WTC11 (cell line): ENCODE results near the gene SURF2. TPM values are rescaled to one million over a fixed set of nuclear protein-coding genes. Genes with fewer than 3 reads are reported as not detected.

Source experiments
- CREB1 ChIP-seq: sonication (generic); formaldehyde crosslinking; IDR thresholded peaks from 2 replicates; pipeline ENCODE4 v1.8.0; 2023; ENCODE audit warnings: mild to moderate bottlenecking, missing genetic modification reagents
- FOXJ3 ChIP-seq: sonication (generic); formaldehyde crosslinking; IDR thresholded peaks from 2 replicates; pipeline ENCODE4 v1.9.0; 2021; ENCODE audit warnings: missing genetic modification reagents, mild to moderate bottlenecking, borderline replicate concordance
- GRHL2 ChIP-seq: fragments of 250-450 bp; sonication (Bioruptor Pico); IDR thresholded peaks from 2 replicates; pipeline ENCODE4 v1.8.0; 2022; ENCODE audit warnings: mild to moderate bottlenecking, moderate library complexity; ENCODE audit not compliant: insufficient replicate concordance, severe bottlenecking
- JAZF1 ChIP-seq: fragments of 250-450 bp; sonication (Bioruptor Pico); IDR thresholded peaks from 2 replicates; pipeline ENCODE4 v1.9.0; 2021; ENCODE audit warnings: moderate library complexity, mild to moderate bottlenecking, inconsistent platforms
- MXD4 ChIP-seq: fragments of 250-450 bp; sonication (Bioruptor Pico); IDR thresholded peaks from 2 replicates; pipeline ENCODE4 v1.8.0; 2021; ENCODE audit warnings: mild to moderate bottlenecking, moderate library complexity, borderline replicate concordance
- NFE2L1 ChIP-seq: sonication (generic); formaldehyde crosslinking; IDR thresholded peaks from 2 replicates; pipeline ENCODE4 v1.8.1; 2023; ENCODE audit warnings: missing genetic modification reagents
- NR1H2 ChIP-seq: sonication (generic); formaldehyde crosslinking; IDR thresholded peaks from 2 replicates; pipeline ENCODE4 v1.9.0; 2021; ENCODE audit warnings: mild to moderate bottlenecking, moderate library complexity, missing genetic modification reagents
- NR2C2 ChIP-seq: sonication (generic); formaldehyde crosslinking; IDR thresholded peaks from 2 replicates; pipeline ENCODE4 v1.8.0; 2022; ENCODE audit warnings: mild to moderate bottlenecking, missing genetic modification reagents
- OVOL2 ChIP-seq: fragments of 250-450 bp; sonication (Bioruptor Pico); IDR thresholded peaks from 2 replicates; pipeline ENCODE4 v1.9.0; 2021; ENCODE audit warnings: mild to moderate bottlenecking, borderline replicate concordance
- RELA ChIP-seq: sonication (generic); formaldehyde crosslinking; IDR thresholded peaks from 2 replicates; pipeline ENCODE4 v1.8.1; 2022; ENCODE audit warnings: missing genetic modification reagents, mild to moderate bottlenecking, borderline replicate concordance
- SMAD4 ChIP-seq: sonication (generic); formaldehyde crosslinking; IDR thresholded peaks from 2 replicates; pipeline ENCODE4 v1.8.0; 2022; ENCODE audit warnings: mild to moderate bottlenecking, missing genetic modification reagents
- SOX15 ChIP-seq: fragments of 250-450 bp; sonication (Bioruptor Pico); IDR thresholded peaks from 2 replicates; pipeline ENCODE4 v1.9.0; 2021; ENCODE audit warnings: mild to moderate bottlenecking
- ZNF263 ChIP-seq: sonication (generic); formaldehyde crosslinking; IDR thresholded peaks from 2 replicates; pipeline ENCODE4 v1.8.1; 2022; ENCODE audit warnings: low read depth, mild to moderate bottlenecking, moderate library complexity, missing genetic modification reagents
- total RNA-seq: library from RNA; stranded (reverse); gene quantifications from 3 replicates; pipeline ENCODE4 v1.2.3, GENCODE V29; 2021
- TF ChIP-seq, protein P1 (sequence below): sonication (generic); formaldehyde crosslinking; IDR thresholded peaks from 2 replicates; pipeline ENCODE4 v1.8.1; 2022; ENCODE audit warnings: missing genetic modification reagents, borderline replicate concordance
- TF ChIP-seq, protein P2 (sequence below): fragments of 250-450 bp; sonication (Bioruptor Pico); IDR thresholded peaks from 2 replicates; pipeline ENCODE4 v1.9.0; 2021; ENCODE audit warnings: mild to moderate bottlenecking
- TF ChIP-seq, protein P3 (sequence below): sonication (generic); formaldehyde crosslinking; IDR thresholded peaks from 2 replicates; pipeline ENCODE4 v1.8.1; 2023; ENCODE audit warnings: mild to moderate bottlenecking, missing genetic modification reagents, borderline replicate concordance
- TF ChIP-seq, protein P4 (sequence below): sonication (generic); formaldehyde crosslinking; IDR thresholded peaks from 2 replicates; pipeline ENCODE4 v1.8.1; 2022; ENCODE audit warnings: low read depth, mild to moderate bottlenecking, moderate library complexity, missing genetic modification reagents, borderline replicate concordance
- TF ChIP-seq, protein P5 (sequence below): sonication (generic); formaldehyde crosslinking; IDR thresholded peaks from 2 replicates; pipeline ENCODE4 v1.8.0; 2022; ENCODE audit warnings: mild to moderate bottlenecking, missing genetic modification reagents
- TF ChIP-seq, protein P6 (sequence below): sonication (generic); formaldehyde crosslinking; IDR thresholded peaks from 2 replicates; pipeline ENCODE4 v1.8.1; 2022; ENCODE audit warnings: low read depth, missing genetic modification reagents, borderline replicate concordance
- TF ChIP-seq, protein P7 (sequence below): sonication (generic); formaldehyde crosslinking; IDR thresholded peaks from 2 replicates; pipeline ENCODE4 v1.8.0; 2023; ENCODE audit warnings: missing genetic modification reagents
- TF ChIP-seq, protein P8 (sequence below): sonication (generic); formaldehyde crosslinking; IDR thresholded peaks from 2 replicates; pipeline ENCODE4 v1.8.0; 2022; ENCODE audit warnings: mild to moderate bottlenecking, missing genetic modification reagents
- TF ChIP-seq, protein P9 (sequence below): fragments of 250-450 bp; sonication (Bioruptor Pico); IDR thresholded peaks from 2 replicates; pipeline ENCODE4 v2.1.2; 2022; ENCODE audit warnings: mild to moderate bottlenecking, moderate library complexity
- TF ChIP-seq, protein P10 (sequence below): sonication (generic); formaldehyde crosslinking; IDR thresholded peaks from 2 replicates; pipeline ENCODE4 v1.8.1; 2023; ENCODE audit warnings: mild to moderate bottlenecking, missing genetic modification reagents

Gene SURF2
- total RNA-seq, 1 experiment from 2014 or later: 33.3 TPM

DNA sequence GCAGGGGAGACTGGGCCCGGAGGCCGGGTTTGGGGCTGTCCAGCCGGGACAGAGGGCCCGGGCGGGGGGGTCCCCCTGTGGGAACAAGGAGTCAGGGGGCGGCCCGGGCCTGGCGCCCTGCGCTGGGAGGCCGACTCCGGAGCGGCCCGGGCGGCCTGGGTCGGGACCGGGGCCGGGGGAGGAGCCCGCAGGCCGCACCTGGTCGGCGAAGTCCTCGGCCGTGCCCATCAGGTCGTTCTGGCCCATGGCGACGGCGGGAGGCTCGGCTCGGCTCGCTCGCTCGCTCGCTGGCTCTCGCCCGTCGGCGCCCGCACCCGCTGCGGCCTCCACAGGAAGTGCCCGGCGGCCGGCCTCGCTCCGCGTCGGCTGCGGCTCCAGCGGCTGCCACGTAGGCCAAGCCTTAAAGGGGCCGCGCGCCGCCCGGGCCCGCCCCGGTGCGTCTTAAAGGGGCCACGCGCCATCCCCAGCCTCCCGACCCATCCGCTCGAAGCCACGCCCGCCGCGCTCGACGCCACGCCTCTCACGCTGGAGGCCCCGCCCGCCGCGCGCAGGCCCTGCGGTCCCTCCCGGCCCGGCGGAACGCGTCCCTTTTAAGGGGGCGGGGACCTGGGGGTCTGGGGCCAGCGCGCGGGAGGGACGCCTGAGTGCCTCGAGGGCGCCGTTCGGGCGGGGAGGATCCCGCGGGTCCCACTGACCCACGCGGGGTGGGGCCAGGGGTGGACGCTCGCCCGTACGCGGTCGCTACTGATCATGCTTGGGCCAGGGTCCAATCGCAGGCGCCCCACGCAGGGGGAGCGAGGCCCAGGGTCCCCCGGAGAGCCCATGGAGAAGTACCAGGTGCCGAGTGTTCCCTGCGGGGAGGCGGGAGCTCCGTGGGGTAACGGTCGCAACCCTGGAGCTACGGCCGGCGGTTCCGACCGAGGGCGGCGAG lies 19.6 kb downstream of the SURF2 start, which contains the start of the genes STKLD1 and SURF4 (continued):
- TF ChIP-seq, protein P1, sequence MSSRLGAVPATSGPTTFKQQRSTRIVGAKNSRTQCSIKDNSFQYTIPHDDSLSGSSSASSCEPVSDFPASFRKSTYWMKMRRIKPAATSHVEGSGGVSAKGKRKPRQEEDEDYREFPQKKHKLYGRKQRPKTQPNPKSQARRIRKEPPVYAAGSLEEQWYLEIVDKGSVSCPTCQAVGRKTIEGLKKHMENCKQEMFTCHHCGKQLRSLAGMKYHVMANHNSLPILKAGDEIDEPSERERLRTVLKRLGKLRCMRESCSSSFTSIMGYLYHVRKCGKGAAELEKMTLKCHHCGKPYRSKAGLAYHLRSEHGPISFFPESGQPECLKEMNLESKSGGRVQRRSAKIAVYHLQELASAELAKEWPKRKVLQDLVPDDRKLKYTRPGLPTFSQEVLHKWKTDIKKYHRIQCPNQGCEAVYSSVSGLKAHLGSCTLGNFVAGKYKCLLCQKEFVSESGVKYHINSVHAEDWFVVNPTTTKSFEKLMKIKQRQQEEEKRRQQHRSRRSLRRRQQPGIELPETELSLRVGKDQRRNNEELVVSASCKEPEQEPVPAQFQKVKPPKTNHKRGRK (CRISPR knock-in tag): no peak
- TF ChIP-seq, protein P2, sequence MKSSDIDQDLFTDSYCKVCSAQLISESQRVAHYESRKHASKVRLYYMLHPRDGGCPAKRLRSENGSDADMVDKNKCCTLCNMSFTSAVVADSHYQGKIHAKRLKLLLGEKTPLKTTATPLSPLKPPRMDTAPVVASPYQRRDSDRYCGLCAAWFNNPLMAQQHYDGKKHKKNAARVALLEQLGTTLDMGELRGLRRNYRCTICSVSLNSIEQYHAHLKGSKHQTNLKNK (CRISPR knock-in tag): no peak
- TF ChIP-seq, protein P3, sequence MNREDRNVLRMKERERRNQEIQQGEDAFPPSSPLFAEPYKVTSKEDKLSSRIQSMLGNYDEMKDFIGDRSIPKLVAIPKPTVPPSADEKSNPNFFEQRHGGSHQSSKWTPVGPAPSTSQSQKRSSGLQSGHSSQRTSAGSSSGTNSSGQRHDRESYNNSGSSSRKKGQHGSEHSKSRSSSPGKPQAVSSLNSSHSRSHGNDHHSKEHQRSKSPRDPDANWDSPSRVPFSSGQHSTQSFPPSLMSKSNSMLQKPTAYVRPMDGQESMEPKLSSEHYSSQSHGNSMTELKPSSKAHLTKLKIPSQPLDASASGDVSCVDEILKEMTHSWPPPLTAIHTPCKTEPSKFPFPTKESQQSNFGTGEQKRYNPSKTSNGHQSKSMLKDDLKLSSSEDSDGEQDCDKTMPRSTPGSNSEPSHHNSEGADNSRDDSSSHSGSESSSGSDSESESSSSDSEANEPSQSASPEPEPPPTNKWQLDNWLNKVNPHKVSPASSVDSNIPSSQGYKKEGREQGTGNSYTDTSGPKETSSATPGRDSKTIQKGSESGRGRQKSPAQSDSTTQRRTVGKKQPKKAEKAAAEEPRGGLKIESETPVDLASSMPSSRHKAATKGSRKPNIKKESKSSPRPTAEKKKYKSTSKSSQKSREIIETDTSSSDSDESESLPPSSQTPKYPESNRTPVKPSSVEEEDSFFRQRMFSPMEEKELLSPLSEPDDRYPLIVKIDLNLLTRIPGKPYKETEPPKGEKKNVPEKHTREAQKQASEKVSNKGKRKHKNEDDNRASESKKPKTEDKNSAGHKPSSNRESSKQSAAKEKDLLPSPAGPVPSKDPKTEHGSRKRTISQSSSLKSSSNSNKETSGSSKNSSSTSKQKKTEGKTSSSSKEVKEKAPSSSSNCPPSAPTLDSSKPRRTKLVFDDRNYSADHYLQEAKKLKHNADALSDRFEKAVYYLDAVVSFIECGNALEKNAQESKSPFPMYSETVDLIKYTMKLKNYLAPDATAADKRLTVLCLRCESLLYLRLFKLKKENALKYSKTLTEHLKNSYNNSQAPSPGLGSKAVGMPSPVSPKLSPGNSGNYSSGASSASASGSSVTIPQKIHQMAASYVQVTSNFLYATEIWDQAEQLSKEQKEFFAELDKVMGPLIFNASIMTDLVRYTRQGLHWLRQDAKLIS (CRISPR knock-in tag): no peak
- TF ChIP-seq SMAD4 (CRISPR knock-in tag) (no peak), SOX15 (CRISPR knock-in tag) (no peak), NR1H2 (CRISPR knock-in tag) (no peak), JAZF1 (CRISPR knock-in tag) (no peak), GRHL2 (CRISPR knock-in tag) (no peak), NR2C2 (CRISPR knock-in tag) (peak; percentile 73; the same call in 1 of the 2 replicates), RELA (CRISPR knock-in tag) (peak; percentile 83), OVOL2 (CRISPR knock-in tag) (no peak), CREB1 (CRISPR knock-in tag) (peak; percentile 74; the same call in 1 of the 2 replicates), NFE2L1 (CRISPR knock-in tag) (peak; percentile 91), ZNF263 (peak; percentile 29; the same call in 1 of the 2 replicates), MXD4 (CRISPR knock-in tag) (no peak), FOXJ3 (CRISPR knock-in tag) (no peak)
- TF ChIP-seq, protein P4, sequence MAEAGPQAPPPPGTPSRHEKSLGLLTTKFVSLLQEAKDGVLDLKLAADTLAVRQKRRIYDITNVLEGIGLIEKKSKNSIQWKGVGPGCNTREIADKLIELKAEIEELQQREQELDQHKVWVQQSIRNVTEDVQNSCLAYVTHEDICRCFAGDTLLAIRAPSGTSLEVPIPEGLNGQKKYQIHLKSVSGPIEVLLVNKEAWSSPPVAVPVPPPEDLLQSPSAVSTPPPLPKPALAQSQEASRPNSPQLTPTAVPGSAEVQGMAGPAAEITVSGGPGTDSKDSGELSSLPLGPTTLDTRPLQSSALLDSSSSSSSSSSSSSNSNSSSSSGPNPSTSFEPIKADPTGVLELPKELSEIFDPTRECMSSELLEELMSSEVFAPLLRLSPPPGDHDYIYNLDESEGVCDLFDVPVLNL (CRISPR knock-in tag): no peak
- TF ChIP-seq, protein P5, sequence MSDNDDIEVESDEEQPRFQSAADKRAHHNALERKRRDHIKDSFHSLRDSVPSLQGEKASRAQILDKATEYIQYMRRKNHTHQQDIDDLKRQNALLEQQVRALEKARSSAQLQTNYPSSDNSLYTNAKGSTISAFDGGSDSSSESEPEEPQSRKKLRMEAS: peak; percentile 89; the same call in 1 of the 2 replicates
- TF ChIP-seq, protein P6, sequence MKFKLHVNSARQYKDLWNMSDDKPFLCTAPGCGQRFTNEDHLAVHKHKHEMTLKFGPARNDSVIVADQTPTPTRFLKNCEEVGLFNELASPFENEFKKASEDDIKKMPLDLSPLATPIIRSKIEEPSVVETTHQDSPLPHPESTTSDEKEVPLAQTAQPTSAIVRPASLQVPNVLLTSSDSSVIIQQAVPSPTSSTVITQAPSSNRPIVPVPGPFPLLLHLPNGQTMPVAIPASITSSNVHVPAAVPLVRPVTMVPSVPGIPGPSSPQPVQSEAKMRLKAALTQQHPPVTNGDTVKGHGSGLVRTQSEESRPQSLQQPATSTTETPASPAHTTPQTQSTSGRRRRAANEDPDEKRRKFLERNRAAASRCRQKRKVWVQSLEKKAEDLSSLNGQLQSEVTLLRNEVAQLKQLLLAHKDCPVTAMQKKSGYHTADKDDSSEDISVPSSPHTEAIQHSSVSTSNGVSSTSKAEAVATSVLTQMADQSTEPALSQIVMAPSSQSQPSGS (CRISPR knock-in tag): peak; percentile 72
- TF ChIP-seq, protein P7, sequence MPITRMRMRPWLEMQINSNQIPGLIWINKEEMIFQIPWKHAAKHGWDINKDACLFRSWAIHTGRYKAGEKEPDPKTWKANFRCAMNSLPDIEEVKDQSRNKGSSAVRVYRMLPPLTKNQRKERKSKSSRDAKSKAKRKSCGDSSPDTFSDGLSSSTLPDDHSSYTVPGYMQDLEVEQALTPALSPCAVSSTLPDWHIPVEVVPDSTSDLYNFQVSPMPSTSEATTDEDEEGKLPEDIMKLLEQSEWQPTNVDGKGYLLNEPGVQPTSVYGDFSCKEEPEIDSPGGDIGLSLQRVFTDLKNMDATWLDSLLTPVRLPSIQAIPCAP (CRISPR knock-in tag): peak; percentile 77; the same call in 1 of the 2 replicates
- TF ChIP-seq, protein P8, sequence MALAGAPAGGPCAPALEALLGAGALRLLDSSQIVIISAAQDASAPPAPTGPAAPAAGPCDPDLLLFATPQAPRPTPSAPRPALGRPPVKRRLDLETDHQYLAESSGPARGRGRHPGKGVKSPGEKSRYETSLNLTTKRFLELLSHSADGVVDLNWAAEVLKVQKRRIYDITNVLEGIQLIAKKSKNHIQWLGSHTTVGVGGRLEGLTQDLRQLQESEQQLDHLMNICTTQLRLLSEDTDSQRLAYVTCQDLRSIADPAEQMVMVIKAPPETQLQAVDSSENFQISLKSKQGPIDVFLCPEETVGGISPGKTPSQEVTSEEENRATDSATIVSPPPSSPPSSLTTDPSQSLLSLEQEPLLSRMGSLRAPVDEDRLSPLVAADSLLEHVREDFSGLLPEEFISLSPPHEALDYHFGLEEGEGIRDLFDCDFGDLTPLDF: peak; percentile 89; the same call in 1 of the 2 replicates
- TF ChIP-seq, protein P9, sequence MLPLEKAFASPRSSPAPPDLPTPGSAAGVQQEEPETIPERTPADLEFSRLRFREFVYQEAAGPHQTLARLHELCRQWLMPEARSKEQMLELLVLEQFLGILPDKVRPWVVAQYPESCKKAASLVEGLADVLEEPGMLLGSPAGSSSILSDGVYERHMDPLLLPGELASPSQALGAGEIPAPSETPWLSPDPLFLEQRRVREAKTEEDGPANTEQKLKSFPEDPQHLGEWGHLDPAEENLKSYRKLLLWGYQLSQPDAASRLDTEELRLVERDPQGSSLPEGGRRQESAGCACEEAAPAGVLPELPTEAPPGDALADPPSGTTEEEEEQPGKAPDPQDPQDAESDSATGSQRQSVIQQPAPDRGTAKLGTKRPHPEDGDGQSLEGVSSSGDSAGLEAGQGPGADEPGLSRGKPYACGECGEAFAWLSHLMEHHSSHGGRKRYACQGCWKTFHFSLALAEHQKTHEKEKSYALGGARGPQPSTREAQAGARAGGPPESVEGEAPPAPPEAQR (CRISPR knock-in tag): no peak
- TF ChIP-seq, protein P10, sequence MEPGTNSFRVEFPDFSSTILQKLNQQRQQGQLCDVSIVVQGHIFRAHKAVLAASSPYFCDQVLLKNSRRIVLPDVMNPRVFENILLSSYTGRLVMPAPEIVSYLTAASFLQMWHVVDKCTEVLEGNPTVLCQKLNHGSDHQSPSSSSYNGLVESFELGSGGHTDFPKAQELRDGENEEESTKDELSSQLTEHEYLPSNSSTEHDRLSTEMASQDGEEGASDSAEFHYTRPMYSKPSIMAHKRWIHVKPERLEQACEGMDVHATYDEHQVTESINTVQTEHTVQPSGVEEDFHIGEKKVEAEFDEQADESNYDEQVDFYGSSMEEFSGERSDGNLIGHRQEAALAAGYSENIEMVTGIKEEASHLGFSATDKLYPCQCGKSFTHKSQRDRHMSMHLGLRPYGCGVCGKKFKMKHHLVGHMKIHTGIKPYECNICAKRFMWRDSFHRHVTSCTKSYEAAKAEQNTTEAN (CRISPR knock-in tag): peak; percentile 88
